Measurements from ENCODE around the gene RCL1.
"Not testable (repeated sequence)": the region's sequence is repeated elsewhere in the genome, so short reads cannot be mapped to it uniquely, and the experiment has no call there.

Gene RCL1

GRCh38 chr9:4792572-4793458 lies at the start of gene RCL1:
RCL1 (plus strand) TSS chr9:4792944; CDS start chr9:4793092, 148 bp downstream.
- peak; percentile 97 for DNase-seq

- DNase-seq = no peak
Measured at GRCh38 chr9:4743131-4743875, 49.4 kb upstream of the RCL1 start.

- DNase-seq = no peak
Measured at GRCh38 chr9:4746278-4747030, 46.3 kb upstream of the RCL1 start.

- no peak for DNase-seq
Measured at GRCh38 chr9:4748612-4749011, 44.1 kb upstream of the RCL1 start.

- no peak for DNase-seq
Measured at GRCh38 chr9:4750023-4750673, 42.6 kb upstream of the RCL1 start.

- not testable (repeated sequence) for DNase-seq
Measured at GRCh38 chr9:4754530-4754929, 38.2 kb upstream of the RCL1 start.

GRCh38 chr9:4755026-4755609 lies 37.6 kb upstream of the RCL1 start:
- DNase-seq = no peak

GRCh38 chr9:4756420-4756819 lies 36.3 kb upstream of the RCL1 start:
- DNase-seq = no peak

GRCh38 chr9:4760122-4760521 lies 32.6 kb upstream of the RCL1 start:
- DNase-seq = no peak

GRCh38 chr9:4762108-4762885 lies 30.4 kb upstream of the RCL1 start:
- DNase-seq = peak; percentile 82

- no peak for DNase-seq
Measured at GRCh38 chr9:4762886-4763541, 29.7 kb upstream of the RCL1 start.

GRCh38 chr9:4764033-4764432 lies 28.7 kb upstream of the RCL1 start:
- no peak for DNase-seq

GRCh38 chr9:4768681-4769080 lies 24.1 kb upstream of the RCL1 start:
- no peak for DNase-seq

- no peak for DNase-seq
Measured at GRCh38 chr9:4769321-4770080, 23.2 kb upstream of the RCL1 start.

- DNase-seq = no peak
Measured at GRCh38 chr9:4771788-4772187, 21.0 kb upstream of the RCL1 start.

GRCh38 chr9:4774209-4774608 lies 18.5 kb upstream of the RCL1 start:
- no peak for DNase-seq

- not testable (repeated sequence) for DNase-seq
Measured at GRCh38 chr9:4774958-4775357, 17.8 kb upstream of the RCL1 start.

GRCh38 chr9:4780651-4781050 lies 12.1 kb upstream of the RCL1 start:
- DNase-seq = no peak

GRCh38 chr9:4781408-4781807 lies 11.3 kb upstream of the RCL1 start:
- DNase-seq = no peak

- not testable (repeated sequence) for DNase-seq
Measured at GRCh38 chr9:4783191-4783590, 9.6 kb upstream of the RCL1 start.

Measured in activated naive CD4-positive, alpha-beta T cell treated with Interleukin-2 at 50 U/mL for 16 hours (primary cell).